Skeletal muscle satellite cell (primary cell): ENCODE results near the gene ITGB1BP2. TPM values are rescaled to one million over a fixed set of nuclear protein-coding genes. Genes with fewer than 3 reads are reported as not detected.
"Not testable (repeated sequence)": the region's sequence is repeated elsewhere in the genome, so short reads cannot be mapped to it uniquely, and the experiment has no call there.

Source experiments
- H3K27me3 ChIP-seq: 2 replicates; pipeline ENCODE4 v1.7.0; 2013; ENCODE audit warnings: low read length; ENCODE audit not compliant: control insufficient read depth, insufficient read depth
- H3K36me3 ChIP-seq: 2 replicates; pipeline ENCODE4 v1.7.0; 2013; ENCODE audit warnings: mild to moderate bottlenecking, control low read depth, low read length; ENCODE audit not compliant: insufficient read depth
- H3K4me1 ChIP-seq: 2 replicates; pipeline ENCODE4 v1.7.0; 2013; ENCODE audit warnings: low read length; ENCODE audit not compliant: control insufficient read depth, insufficient read depth
- H3K4me2 ChIP-seq: 2 replicates; pipeline ENCODE4 v1.7.0; 2013; ENCODE audit warnings: mild to moderate bottlenecking, low read length
- H3K4me3 ChIP-seq: 2 replicates; pipeline ENCODE4 v1.7.0; 2013; ENCODE audit warnings: low read length
- H3K9ac ChIP-seq: 2 replicates; pipeline ENCODE4 v1.7.0; 2013; ENCODE audit warnings: mild to moderate bottlenecking, low read depth, low read length, moderate library complexity
- H3K9me3 ChIP-seq: replicated peaks from 2 replicates; pipeline ENCODE4 v1.7.0; 2013; ENCODE audit warnings: mild to moderate bottlenecking, control low read depth, low read length
- total RNA-seq: library from RNA; depleted of rRNA; stranded (reverse); fragments of >200 nt; gene quantifications from 2 replicates; pipeline ENCODE4 v1.2.3, GENCODE V29; 2012; rRNA removed

ITGB1BP2 gene
- 2.3 and 3.3 TPM in 2 replicates for total RNA-seq

- Histone ChIP-seq H3K4me2 (no peak within 1 kb of the TSS), H3K4me3 (no peak within 1 kb of the TSS)
These were observed at the start of gene ITGB1BP2 for GRCh38 chrX:71301195-71301924. Gene ITGB1BP2 (plus strand): TSS chrX:71301750. CDS start chrX:71301807, 57 bp downstream.

DNA sequence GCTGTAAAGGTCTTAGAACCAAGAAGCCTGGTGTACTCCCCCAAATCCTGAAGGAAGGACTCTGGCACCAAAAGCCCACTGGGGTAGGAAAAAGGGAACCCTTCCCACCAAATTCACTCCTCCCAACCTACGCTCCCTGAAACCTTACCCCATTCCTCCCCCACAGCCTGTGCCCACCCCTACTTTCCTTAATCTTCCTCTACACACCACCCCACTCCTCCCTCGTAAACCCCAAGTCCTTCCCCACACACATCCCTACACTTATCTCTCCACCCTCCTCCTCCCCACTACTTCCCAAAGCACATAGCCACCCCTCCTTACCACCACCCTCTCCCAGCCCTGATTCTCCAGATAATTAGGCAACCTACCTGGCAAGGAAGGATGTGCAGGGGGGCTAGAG, 49.3 kb upstream of the ITGB1BP2 start:
- H3K27me3 ChIP-seq: no peaks in the 10 kb centered on the region
- H3K9ac ChIP-seq: peak overlapping the region; percentile 87
- peaks cover 8% of the 10 kb centered on the region for H3K36me3 ChIP-seq
- peaks cover 11% of the 10 kb centered on the region for H3K4me1 ChIP-seq
- no peaks in the 10 kb centered on the region for H3K9me3 ChIP-seq
- H3K4me3 ChIP-seq: no peak overlapping the region
- peak overlapping the region; percentile 87 for H3K4me2 ChIP-seq

More at GRCh38 chrX:71301195-71301924, at the start of gene ITGB1BP2:
- Histone ChIP-seq H3K9ac (no peak within 1 kb of the TSS), H3K27me3 (no peaks in the 10 kb centered on the region), H3K4me1 (peaks cover 9% of the 10 kb centered on the region), H3K9me3 (no peaks in the 10 kb centered on the region), H3K36me3 (peaks cover 29% of the 10 kb centered on the region)

DNA sequence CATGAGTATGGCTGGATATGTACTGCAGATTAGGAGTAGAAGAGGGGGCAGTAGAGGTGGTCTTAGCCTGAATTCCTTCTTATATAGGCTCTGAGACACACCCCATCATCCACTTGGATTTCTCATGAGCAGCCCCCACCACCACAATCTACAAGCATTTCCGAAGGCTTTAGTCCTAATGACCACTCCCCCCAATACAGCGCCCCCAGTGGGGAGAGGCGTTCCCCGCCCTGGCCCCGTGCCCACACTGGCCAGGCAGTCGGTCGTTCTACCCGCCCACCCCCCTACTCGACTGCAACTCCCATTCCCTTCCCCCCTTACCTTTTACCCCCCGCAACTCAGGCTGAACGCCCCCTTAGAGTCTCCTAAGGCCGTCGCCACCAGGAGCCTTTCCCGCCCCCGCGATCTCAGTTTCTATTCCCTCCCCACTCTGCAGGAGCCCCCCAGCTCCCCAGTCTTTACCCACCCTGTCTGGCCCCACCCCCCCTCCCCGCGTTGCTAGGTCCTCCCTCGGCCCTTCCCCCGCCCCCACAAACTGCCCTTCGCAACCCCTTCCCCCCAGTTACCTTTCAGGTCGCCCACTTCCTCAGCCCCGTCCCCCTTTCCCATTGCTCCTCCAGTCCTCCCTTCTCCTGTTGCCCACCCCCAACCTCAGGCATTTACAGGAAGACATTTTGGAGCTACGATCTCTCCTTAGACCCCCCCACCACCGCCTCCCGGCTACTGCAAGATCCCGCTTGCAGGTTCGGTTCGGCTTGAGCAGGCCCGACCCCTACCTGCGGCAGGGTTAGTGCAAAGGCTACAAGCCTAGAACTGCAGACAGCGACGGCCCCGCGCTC, 48.1 kb upstream of the ITGB1BP2 start:
- Histone ChIP-seq H3K36me3 (no peaks in the 10 kb centered on the region), H3K4me2 (peak overlapping the region; percentile 87), H3K4me3 (peak overlapping the region; percentile 90), H3K4me1 (peaks cover 11% of the 10 kb centered on the region), H3K27me3 (no peaks in the 10 kb centered on the region), H3K9ac (peak overlapping the region; percentile 87), H3K9me3 (no peaks in the 10 kb centered on the region)

- Histone ChIP-seq H3K9ac (peak within 1 kb of the TSS; percentile 87), H3K4me2 (peak within 1 kb of the TSS; percentile 98), H3K36me3 (no peaks in the 10 kb centered on the region), H3K27me3 (no peaks in the 10 kb centered on the region), H3K4me3 (peak within 1 kb of the TSS; percentile 90), H3K9me3 (no peaks in the 10 kb centered on the region), H3K4me1 (peaks cover 11% of the 10 kb centered on the region)
These were observed 47.2 kb upstream of the ITGB1BP2 start, which contains the start of gene ZMYM3 for GRCh38 chrX:71254092-71254963. Gene ZMYM3 (minus strand): TSS chrX:71254140. CDS start chrX:71253255, 885 bp downstream.

DNA sequence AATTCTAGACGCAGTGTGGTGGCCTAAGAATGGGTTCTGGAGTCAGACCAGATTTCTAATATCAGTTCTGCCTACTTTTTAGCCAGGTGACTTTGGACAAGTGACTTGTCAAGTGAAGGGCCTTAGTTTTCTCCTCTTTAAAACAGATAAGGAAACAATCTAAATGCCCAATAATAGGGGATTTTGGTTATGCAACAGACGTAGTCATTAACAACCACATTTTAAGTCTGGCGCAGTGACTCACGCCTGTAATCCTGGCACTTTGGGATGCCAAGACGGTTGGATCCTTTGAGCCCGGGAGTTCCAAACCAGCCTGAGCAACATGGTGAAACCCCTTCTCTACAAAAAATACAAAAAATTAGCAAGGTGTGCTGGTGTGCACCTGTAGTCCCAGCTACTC, 45.5 kb upstream of the ITGB1BP2 start:
- H3K36me3 ChIP-seq: no peaks in the 10 kb centered on the region
- no peak overlapping the region for H3K9ac ChIP-seq
- H3K9me3 ChIP-seq: no peaks in the 10 kb centered on the region
- H3K4me1 ChIP-seq: peaks cover 11% of the 10 kb centered on the region
- no peak overlapping the region for H3K4me3 ChIP-seq
- H3K27me3 ChIP-seq: no peaks in the 10 kb centered on the region
- no peak overlapping the region for H3K4me2 ChIP-seq

GRCh38 chrX:71256856-71257255, 44.7 kb upstream of the ITGB1BP2 start:
- Histone ChIP-seq H3K36me3 (no peaks in the 10 kb centered on the region), H3K4me2 (no peak overlapping the region), H3K27me3 (no peaks in the 10 kb centered on the region), H3K4me1 (peaks cover 11% of the 10 kb centered on the region), H3K4me3 (no peak overlapping the region), H3K9ac (no peak overlapping the region), H3K9me3 (no peaks in the 10 kb centered on the region)

DNA sequence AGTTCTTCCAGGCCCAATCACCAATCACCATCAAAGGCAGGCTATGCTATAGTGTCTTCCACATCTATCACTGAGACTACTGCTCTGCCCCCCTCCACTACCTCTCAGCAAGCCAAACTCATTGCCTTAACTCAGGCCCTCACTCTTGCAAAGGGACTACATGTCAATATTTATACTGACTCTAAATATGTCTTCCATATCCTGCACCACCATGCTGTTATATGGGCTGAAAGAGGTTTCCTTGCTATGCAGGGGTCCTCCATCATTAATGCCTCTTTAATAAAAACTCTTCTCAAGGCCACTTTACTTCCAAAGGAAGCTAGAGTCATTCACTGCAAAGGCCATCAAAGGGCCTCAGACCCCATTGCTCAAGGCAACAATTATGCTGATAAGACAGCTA, 32.9 kb upstream of the ITGB1BP2 start:
- not testable (repeated sequence) for H3K9ac ChIP-seq, H3K9me3 ChIP-seq, H3K27me3 ChIP-seq, H3K4me2 ChIP-seq, H3K4me3 ChIP-seq, H3K4me1 ChIP-seq, H3K36me3 ChIP-seq

DNA sequence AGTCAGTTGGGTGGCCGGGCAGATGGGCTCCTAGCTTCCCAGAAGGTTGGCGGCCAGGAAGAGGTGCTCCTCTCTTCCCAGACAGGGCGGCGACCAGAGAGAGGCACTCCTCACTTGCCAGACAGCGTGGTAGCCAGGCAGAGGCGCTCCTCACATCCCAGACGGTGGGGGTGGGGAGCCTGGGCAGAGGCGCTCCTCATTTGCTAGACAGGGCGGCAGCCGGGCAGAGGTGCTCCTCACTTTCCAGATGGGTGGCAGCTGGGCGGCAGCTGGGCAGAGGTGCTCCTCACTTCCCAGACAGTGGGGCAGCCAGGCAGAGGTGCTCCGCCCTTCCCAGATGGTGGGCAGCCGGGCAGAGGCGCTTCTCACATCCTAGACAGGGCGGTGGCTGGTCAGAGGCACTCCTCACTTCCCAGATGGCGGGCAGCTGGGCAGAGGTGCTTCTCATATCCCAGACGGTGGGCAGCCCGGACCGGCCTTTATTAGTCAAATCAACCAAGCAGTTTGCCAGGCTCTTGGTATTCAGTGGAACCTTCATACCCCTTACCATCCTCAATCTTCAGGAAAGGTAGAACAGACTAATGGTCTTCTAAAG, 31.7 kb upstream of the ITGB1BP2 start:
- H3K4me2 ChIP-seq: no peak overlapping the region
- no peaks in the 10 kb centered on the region for H3K4me1 ChIP-seq
- no peak overlapping the region for H3K9ac ChIP-seq
- H3K27me3 ChIP-seq: no peaks in the 10 kb centered on the region
- peaks cover 2% of the 10 kb centered on the region for H3K9me3 ChIP-seq
- H3K4me3 ChIP-seq: no peak overlapping the region
- H3K36me3 ChIP-seq: no peaks in the 10 kb centered on the region

DNA sequence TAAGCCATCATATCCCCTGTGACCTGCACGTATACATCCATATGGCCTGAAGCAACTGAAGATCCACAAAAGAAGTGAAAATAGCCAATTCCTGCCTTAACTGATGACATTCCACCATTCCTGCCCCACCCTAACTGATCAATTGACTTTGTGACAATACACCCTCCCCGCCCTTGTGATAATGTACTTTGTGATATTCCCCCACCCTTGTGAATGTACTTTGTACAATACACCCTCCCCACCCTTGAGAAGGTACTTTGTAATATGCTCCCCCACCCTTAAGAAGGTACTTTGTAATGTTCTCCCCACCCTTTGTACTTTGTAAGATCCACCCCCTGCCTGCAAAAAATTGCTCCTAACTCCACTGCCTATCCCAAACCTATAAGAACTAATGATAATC, 29.2 kb upstream of the ITGB1BP2 start:
- not testable (repeated sequence) for H3K4me3 ChIP-seq, H3K4me2 ChIP-seq, H3K36me3 ChIP-seq, H3K4me1 ChIP-seq, H3K9me3 ChIP-seq, H3K9ac ChIP-seq, H3K27me3 ChIP-seq

DNA sequence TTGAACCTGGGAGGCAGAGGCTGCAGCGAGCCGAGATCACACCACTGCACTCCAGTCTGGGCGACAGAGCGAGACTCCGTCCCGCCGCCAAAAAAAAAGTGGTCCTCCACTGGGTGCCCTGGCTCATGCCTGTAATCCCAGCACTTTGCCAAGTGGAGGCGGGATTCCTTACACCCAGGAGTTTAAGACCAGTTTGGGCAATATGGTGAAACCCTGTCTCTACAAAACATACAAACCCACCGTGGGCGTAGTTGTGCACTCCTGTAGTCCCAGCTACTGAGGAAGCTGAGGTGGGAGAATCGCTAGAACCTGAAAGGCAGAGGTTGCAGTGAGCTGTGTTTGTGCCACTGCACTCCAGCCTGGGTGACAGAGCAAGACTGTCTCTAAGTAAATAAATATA, 20.2 kb upstream of the ITGB1BP2 start:
- not testable (repeated sequence) for H3K27me3 ChIP-seq, H3K36me3 ChIP-seq, H3K4me3 ChIP-seq, H3K4me1 ChIP-seq, H3K4me2 ChIP-seq, H3K9ac ChIP-seq, H3K9me3 ChIP-seq
